HCT116 (cell line): ENCODE data around the gene SMC1B. TPM values are rescaled to one million over a fixed set of nuclear protein-coding genes. Genes with fewer than 3 reads are reported as not detected.

ENCODE experiments used
- ATAC-seq: fragments of 200-7000 bp; cut with Tn5 transposase; 2 replicates; pipeline ENCODE4 v1.9.1; 2020; ENCODE audit warnings: mild to moderate bottlenecking, moderate library complexity
- BruUV-seq: library from RNA; stranded (reverse); fragments of 400-500 nt; replicated peaks from 2 replicates; lab custom pipeline; 2021; lab: Mats Ljungman, UMichigan
- CTCF ChIA-PET: fragments of 300-600 bp; sonication (Branson Sonifier 250); formaldehyde crosslinking; loops from one replicate; lab custom pipeline; 2021; ENCODE audit warnings: antibody characterized with exemption; lab: Charles Lee
- POLR2A ChIA-PET: fragments of 300-600, 350-600 bp; sonication (Branson Sonifier 250); formaldehyde crosslinking; loops from one replicate; lab custom pipeline; 2021; ENCODE audit warnings: antibody characterized with exemption; lab: Charles Lee
- RAD21 ChIA-PET, 2 experiments: fragments of 300-600 bp; sonication (Branson Sonifier 250); formaldehyde crosslinking; loops; one replicate each; lab custom pipeline; 2023; ENCODE audit warnings: low total read pairs in 2 of 2; ENCODE audit not compliant: uncharacterized antibody in 2 of 2, unreplicated experiment in 2 of 2, low non-redundant PET in 1 of 2; lab: Charles Lee
- DNase-seq: peaks from one replicate; pipeline ENCODE4 v3.0.0-alpha.2; 2010; ENCODE audit warnings: low read depth, low spot score
- H2AFZ ChIP-seq: fragments of 200-600 bp; shearing (Covaris generic), sonication (generic); 2 replicates; pipeline ENCODE4 v1.6.1; 2017; ENCODE audit warnings: low read depth, mixed run types, mixed read lengths, antibody characterized with exemption, low read length; ENCODE audit not compliant: poor library complexity, severe bottlenecking
- H3K27ac ChIP-seq: 2 replicates; pipeline ENCODE4 v1.5.1; 2012; ENCODE audit warnings: low read depth, low read length
- H3K27me3 ChIP-seq: fragments of 200-600 bp; sonication (generic); 2 replicates; pipeline ENCODE4 v1.6.1; 2016; ENCODE audit warnings: mixed run types, low read length, mixed read lengths; ENCODE audit not compliant: insufficient read depth
- H3K36me3 ChIP-seq, 2 experiments: fragments of 200-500 bp in 1 of 2; fragments of 200-600 bp in 1 of 2; sonication (Bioruptor generic) in 1 of 2; sonication (generic) in 1 of 2; 2 replicates each; pipeline versions ENCODE4 v1.5.1 to v1.6.1; 2014 to 2016; ENCODE audit warnings: low read length in 2 of 2, inconsistent platforms in 1 of 2, mixed read lengths in 1 of 2, mixed run types in 1 of 2; ENCODE audit not compliant: insufficient read depth in 2 of 2, control insufficient read depth in 1 of 2
- H3K4me1 ChIP-seq, 2 experiments: fragments of 200-600 bp in 1 of 2; sonication (generic) in 1 of 2; 2 replicates each; pipeline versions ENCODE4 v1.5.1 to v1.6.1; 2012 to 2017; ENCODE audit warnings: low read length in 2 of 2, inconsistent platforms in 1 of 2, mild to moderate bottlenecking in 1 of 2, mixed read lengths in 1 of 2, mixed run types in 1 of 2, moderate library complexity in 1 of 2; ENCODE audit not compliant: insufficient read depth in 2 of 2, control insufficient read depth in 1 of 2
- H3K4me2 ChIP-seq: fragments of 200-600 bp; sonication (generic); 2 replicates; pipeline ENCODE4 v1.6.1; 2017; ENCODE audit warnings: mixed run types, low read length, mixed read lengths
- H3K4me3 ChIP-seq, 2 experiments: fragments of 200-600 bp in 1 of 2; sonication (generic) in 1 of 2; replicated peaks in 1 of 2; 2 replicates each; pipeline ENCODE4 v1.5.1; 2011 to 2016; ENCODE audit warnings: low read length in 2 of 2, control low read depth in 1 of 2, low read depth in 1 of 2, mild to moderate bottlenecking in 1 of 2, mixed read lengths in 1 of 2, mixed run types in 1 of 2
- H3K79me2 ChIP-seq: fragments of 200-600 bp; sonication (generic); 2 replicates; pipeline ENCODE4 v1.6.1; 2017; ENCODE audit warnings: mild to moderate bottlenecking, mixed run types, low read length, moderate library complexity, mixed read lengths; ENCODE audit not compliant: insufficient read depth
- H3K9ac ChIP-seq: fragments of 200-600 bp; sonication (generic); 2 replicates; pipeline ENCODE4 v1.6.1; 2016; ENCODE audit warnings: low read length, mixed read lengths
- H3K9me2 ChIP-seq: fragments of 200-600 bp; sonication (generic), shearing (Covaris generic); 2 replicates; pipeline ENCODE4 v1.6.1; 2017; ENCODE audit warnings: mixed run types, mild to moderate bottlenecking, moderate library complexity; ENCODE audit not compliant: insufficient read depth
- H3K9me3 ChIP-seq, 2 experiments: fragments of 200-500 bp in 1 of 2; fragments of 200-600 bp in 1 of 2; sonication (Bioruptor generic) in 1 of 2; sonication (generic) in 1 of 2; 2 replicates each; pipeline ENCODE4 v1.6.1; 2014 to 2017; ENCODE audit warnings: low read length in 2 of 2, mixed read lengths in 2 of 2, inconsistent platforms in 1 of 2, low read depth in 1 of 2, mild to moderate bottlenecking in 1 of 2, mixed run types in 1 of 2, moderate library complexity in 1 of 2; ENCODE audit not compliant: control insufficient read depth in 1 of 2, insufficient read depth in 1 of 2
- H4K20me1 ChIP-seq: fragments of 200-600 bp; sonication (generic), shearing (Covaris generic); 2 replicates; pipeline ENCODE4 v1.6.1; 2017; ENCODE audit warnings: mixed run types, mild to moderate bottlenecking, moderate library complexity; ENCODE audit not compliant: insufficient read depth
- CEBPB ChIP-seq: IDR thresholded peaks from 2 replicates; pipeline ENCODE4 v1.6.1; 2012; ENCODE audit warnings: low read depth
- EZH2 ChIP-seq: fragments of 200-600 bp; sonication (generic); IDR thresholded peaks from 2 replicates; pipeline ENCODE4 v1.6.1; 2017; ENCODE audit warnings: antibody characterized with exemption, mixed run types
- EZH2phosphoT487 ChIP-seq: fragments of 200-600 bp; IDR thresholded peaks from 2 replicates; pipeline ENCODE4 v1.6.1; 2018; ENCODE audit warnings: antibody characterized with exemption, borderline replicate concordance
- JUND ChIP-seq: IDR thresholded peaks from 2 replicates; pipeline ENCODE4 v1.6.1; 2012
- POLR2AphosphoS5 ChIP-seq: IDR thresholded peaks from 2 replicates; pipeline ENCODE4 v1.6.1; 2011; ENCODE audit warnings: mild to moderate bottlenecking, low read depth, low read length, moderate library complexity
- RAD21 ChIP-seq: IDR thresholded peaks from 2 replicates; pipeline ENCODE4 v1.6.1; 2012; ENCODE audit warnings: low read depth, mild to moderate bottlenecking
- SIN3A ChIP-seq: IDR thresholded peaks from 2 replicates; pipeline ENCODE4 v1.6.1; 2012; ENCODE audit warnings: low read depth
- SRF ChIP-seq: IDR thresholded peaks from 2 replicates; pipeline ENCODE4 v1.6.1; 2012; ENCODE audit warnings: low read depth
- TCF7L2 ChIP-seq: IDR thresholded peaks from 2 replicates; pipeline ENCODE4 v1.7.0; 2011; ENCODE audit warnings: borderline replicate concordance, inconsistent platforms; ENCODE audit not compliant: insufficient read depth, insufficient read length; ENCODE audit errors: extremely low read depth
- intact Hi-C: fragments of 100-400 bp; cut with micrococcal nuclease; formaldehyde crosslinking; loops from 2 replicates; pipeline ENCODE4 v1.10.0; 2022
- total RNA-seq: library from RNA; stranded (reverse); gene quantifications from one replicate; pipeline ENCODE4 v1.2.1, GENCODE V29; 2021; ENCODE audit not compliant: unreplicated experiment
- TF ChIP-seq, protein P1 (sequence below), 3 experiments: fragments of 200-600 bp in 1 of 3; sonication (generic) in 1 of 3; IDR thresholded peaks in 2 of 3; conservative IDR thresholded peaks in 1 of 3; 2 replicates each; pipeline ENCODE4 v1.5.1; 2012 to 2017; ENCODE audit warnings: low read depth in 2 of 3, low read length in 2 of 3, antibody characterized with exemption in 1 of 3, borderline replicate concordance in 1 of 3, control low read depth in 1 of 3, mild to moderate bottlenecking in 1 of 3, mixed read lengths in 1 of 3, mixed run types in 1 of 3, moderate library complexity in 1 of 3; ENCODE audit not compliant: insufficient read depth in 1 of 3
- TF ChIP-seq, protein P2 (sequence below): IDR thresholded peaks from 2 replicates; pipeline ENCODE4 v1.6.1; 2012

The SMC1B gene
- total RNA-seq, 1 experiment from 2014 or later: not detected

DNA sequence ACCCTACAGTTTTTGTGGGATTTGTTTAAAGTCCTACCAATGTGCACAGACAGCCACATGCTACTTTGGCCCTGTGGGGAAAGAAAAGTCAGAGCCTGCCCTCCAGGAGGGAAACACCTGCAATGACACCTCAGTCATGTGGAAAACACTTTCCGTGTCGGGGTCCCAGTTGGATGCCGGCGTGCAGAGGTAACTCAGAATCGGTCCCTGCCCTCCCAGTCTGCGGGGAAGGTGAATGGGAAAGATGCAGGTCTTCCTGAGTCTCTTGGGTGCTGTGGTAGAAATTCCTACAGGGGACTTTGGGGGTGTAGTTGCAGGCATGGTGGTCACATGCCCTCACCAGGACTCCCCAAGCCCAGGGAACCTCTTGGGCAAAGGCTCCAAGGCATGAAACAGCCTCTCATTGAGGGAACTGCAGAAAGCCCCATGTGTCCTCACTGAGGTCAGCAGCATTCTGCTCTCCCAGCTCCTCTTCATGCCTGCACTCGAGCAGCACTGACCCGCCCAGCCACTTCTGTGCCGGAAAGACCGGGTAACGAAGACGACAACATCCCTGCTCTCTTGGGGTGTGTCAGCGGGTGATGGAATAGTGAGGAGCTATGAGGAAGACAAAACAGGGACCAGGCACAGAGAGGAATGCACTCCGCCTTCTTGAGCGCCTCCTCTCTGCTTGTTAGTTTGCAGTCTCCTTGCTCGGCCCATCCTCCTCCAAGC lies 4.8 kb upstream of the SMC1B start:
- ChIA-PET CTCF (no interaction called here), RAD21 (no interaction called here), POLR2A (no interaction called here)
- Histone ChIP-seq H3K27me3 (no peaks in the 10 kb centered on the region), H3K4me1 (peaks cover 7 to 10% of the 10 kb centered on the region in 2 experiments), H4K20me1 (no peaks in the 10 kb centered on the region), H3K27ac (no peak overlapping the region), H3K9me2 (no peaks in the 10 kb centered on the region), H3K4me2 (no peak overlapping the region), H3K79me2 (no peaks in the 10 kb centered on the region), H3K9ac (no peak overlapping the region), H2AFZ (no peak overlapping the region), H3K36me3 (no peaks in the 10 kb centered on the region; a peak in 1 of 4 replicates), H3K4me3 (no peak overlapping the region), H3K9me3 (no peaks in the 10 kb centered on the region)
- BruUV-seq: no TSS peak
- intact Hi-C loops: no loop called here
- ATAC-seq (no peak), DNase-seq (no peak)
- no peak for TF ChIP-seq EZH2phosphoT487
- no peak for TF ChIP-seq JUND
- no peak for TF ChIP-seq TCF7L2
- no peak for TF ChIP-seq SIN3A
- no peak for TF ChIP-seq EZH2
- TF ChIP-seq SRF: no peak
- TF ChIP-seq POLR2AphosphoS5: no peak
- TF ChIP-seq, protein P1, sequence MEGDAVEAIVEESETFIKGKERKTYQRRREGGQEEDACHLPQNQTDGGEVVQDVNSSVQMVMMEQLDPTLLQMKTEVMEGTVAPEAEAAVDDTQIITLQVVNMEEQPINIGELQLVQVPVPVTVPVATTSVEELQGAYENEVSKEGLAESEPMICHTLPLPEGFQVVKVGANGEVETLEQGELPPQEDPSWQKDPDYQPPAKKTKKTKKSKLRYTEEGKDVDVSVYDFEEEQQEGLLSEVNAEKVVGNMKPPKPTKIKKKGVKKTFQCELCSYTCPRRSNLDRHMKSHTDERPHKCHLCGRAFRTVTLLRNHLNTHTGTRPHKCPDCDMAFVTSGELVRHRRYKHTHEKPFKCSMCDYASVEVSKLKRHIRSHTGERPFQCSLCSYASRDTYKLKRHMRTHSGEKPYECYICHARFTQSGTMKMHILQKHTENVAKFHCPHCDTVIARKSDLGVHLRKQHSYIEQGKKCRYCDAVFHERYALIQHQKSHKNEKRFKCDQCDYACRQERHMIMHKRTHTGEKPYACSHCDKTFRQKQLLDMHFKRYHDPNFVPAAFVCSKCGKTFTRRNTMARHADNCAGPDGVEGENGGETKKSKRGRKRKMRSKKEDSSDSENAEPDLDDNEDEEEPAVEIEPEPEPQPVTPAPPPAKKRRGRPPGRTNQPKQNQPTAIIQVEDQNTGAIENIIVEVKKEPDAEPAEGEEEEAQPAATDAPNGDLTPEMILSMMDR (IDR thresholded peaks at IDR 0.05 in 2 of 3, conservative IDR thresholded peaks at IDR 0.05 in 1 of 3; ENCODE audit: borderline replicate concordance in 1 of 3, insufficient read depth in 1 of 3, low read depth in 2 of 3, low read length in 2 of 3): no peak
- no peak for TF ChIP-seq CEBPB
- TF ChIP-seq, protein P2, sequence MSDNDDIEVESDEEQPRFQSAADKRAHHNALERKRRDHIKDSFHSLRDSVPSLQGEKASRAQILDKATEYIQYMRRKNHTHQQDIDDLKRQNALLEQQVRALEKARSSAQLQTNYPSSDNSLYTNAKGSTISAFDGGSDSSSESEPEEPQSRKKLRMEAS: no peak
- no peak for TF ChIP-seq RAD21
